Thoracic aorta (tissue), 2 donors: ENCODE measurements around the gene MID1IP1. TPM values are rescaled to one million over a fixed set of nuclear protein-coding genes. Genes with fewer than 3 reads are reported as not detected.

ENCODE experiments used
- ATAC-seq: fragments of 150-250 bp; one replicate; pipeline ENCODE4 v1.8.0; 2017; ENCODE audit warnings: low read depth; ENCODE audit not compliant: insufficient number of reproducible peaks, low FRiP score
- DNase-seq: peaks from one replicate; pipeline ENCODE4 v3.0.0-alpha.2; 2020; ENCODE audit warnings: low spot score
- H3K27ac ChIP-seq, 2 donors: fragments of 200-600 bp; sonication (generic); 1 replicate in 1 of 2; 2 replicates in 1 of 2; pipeline ENCODE4 v1.5.1; 2016; ENCODE audit warnings: mild to moderate bottlenecking in 2 of 2, moderate library complexity in 2 of 2
- H3K27me3 ChIP-seq: fragments of 200-600 bp; sonication (generic); replicated peaks from 2 replicates; pipeline ENCODE4 v1.6.0; 2016; ENCODE audit warnings: mild to moderate bottlenecking; ENCODE audit not compliant: insufficient read depth
- H3K36me3 ChIP-seq: fragments of 200-600 bp; sonication (generic); one replicate; pipeline ENCODE4 v1.5.1; 2016
- H3K4me1 ChIP-seq, 2 donors: fragments of 200-600 bp; sonication (generic); 1 replicate in 1 of 2; 2 replicates in 1 of 2; pipeline versions ENCODE4 v1.5.1 to v1.6.0; 2016; ENCODE audit warnings: low read depth in 2 of 2, mild to moderate bottlenecking in 1 of 2; ENCODE audit not compliant: control insufficient read depth in 1 of 2
- H3K4me3 ChIP-seq: fragments of 200-600 bp; sonication (generic); 2 replicates; pipeline ENCODE4 v1.5.1; 2016; ENCODE audit warnings: mild to moderate bottlenecking
- H3K9me3 ChIP-seq: fragments of 200-600 bp; sonication (generic); 2 replicates; pipeline ENCODE4 v1.5.1; 2016
- total RNA-seq, 2 donors: library from RNA; depleted of rRNA; stranded (reverse); fragments of >200 nt; gene quantifications; one replicate each; pipeline versions ENCODE4 v1.1.0 to v1.2.3, GENCODE V29; 2016
- TF ChIP-seq, protein P1 (sequence below): fragments of 200-600 bp; sonication (generic); IDR thresholded peaks from one replicate; pipeline ENCODE4 v1.5.1; 2019; ENCODE audit warnings: antibody characterized with exemption

MID1IP1 gene
- total RNA-seq, 2 donors from 2014 or later = 46.3 to 59.2 TPM

DNA sequence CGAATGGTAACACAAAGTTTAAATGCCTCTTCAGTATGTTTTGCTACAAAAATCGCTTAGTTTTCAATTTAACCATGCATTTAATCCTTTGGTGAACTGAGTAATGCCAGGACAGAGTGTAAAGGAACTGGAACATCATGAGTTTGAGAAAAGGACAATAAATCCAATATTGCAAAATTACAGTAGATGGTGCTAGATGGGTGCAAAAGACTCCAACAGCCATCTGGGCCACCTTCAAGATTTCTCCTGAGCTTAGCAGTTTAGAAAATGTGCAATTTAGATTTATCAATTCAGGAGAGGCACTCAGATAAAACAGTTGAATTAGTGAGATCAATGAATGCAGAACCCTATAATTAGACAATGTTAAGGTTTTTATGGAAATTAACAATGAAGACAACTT, 33.2 kb upstream of the MID1IP1 start:
- H3K36me3 ChIP-seq = no peaks in the 10 kb centered on the region
- no peak for ATAC-seq
- TF ChIP-seq, protein P1, sequence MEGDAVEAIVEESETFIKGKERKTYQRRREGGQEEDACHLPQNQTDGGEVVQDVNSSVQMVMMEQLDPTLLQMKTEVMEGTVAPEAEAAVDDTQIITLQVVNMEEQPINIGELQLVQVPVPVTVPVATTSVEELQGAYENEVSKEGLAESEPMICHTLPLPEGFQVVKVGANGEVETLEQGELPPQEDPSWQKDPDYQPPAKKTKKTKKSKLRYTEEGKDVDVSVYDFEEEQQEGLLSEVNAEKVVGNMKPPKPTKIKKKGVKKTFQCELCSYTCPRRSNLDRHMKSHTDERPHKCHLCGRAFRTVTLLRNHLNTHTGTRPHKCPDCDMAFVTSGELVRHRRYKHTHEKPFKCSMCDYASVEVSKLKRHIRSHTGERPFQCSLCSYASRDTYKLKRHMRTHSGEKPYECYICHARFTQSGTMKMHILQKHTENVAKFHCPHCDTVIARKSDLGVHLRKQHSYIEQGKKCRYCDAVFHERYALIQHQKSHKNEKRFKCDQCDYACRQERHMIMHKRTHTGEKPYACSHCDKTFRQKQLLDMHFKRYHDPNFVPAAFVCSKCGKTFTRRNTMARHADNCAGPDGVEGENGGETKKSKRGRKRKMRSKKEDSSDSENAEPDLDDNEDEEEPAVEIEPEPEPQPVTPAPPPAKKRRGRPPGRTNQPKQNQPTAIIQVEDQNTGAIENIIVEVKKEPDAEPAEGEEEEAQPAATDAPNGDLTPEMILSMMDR = peak; percentile 28

DNA sequence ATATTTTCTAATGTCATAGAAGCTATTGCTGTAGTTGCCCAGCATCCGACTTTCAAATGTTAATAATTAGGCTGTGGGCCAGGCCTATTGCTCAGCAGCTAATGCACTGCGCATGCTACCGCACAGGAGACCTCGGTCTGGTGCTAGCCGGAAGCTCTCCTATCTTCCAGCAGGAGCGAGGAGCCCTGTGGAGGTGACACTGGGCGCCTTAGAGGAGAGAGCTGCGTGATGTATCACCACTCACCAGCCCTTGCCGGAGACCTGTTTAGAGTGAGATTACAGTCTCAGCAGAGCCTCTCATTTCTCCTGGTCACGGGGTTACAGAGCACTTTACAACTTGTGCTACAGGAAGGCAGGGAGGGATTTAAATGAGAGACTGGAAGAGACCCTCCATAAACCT, 31.1 kb upstream of the MID1IP1 start:
- no peak for ATAC-seq

More for the DNA sequence above, 33.2 kb upstream of the MID1IP1 start:
- H3K27ac ChIP-seq = no peak overlapping the region
- no peaks in the 10 kb centered on the region for H3K4me1 ChIP-seq
- H3K9me3 ChIP-seq = no peaks in the 10 kb centered on the region
- no peak overlapping the region for H3K4me3 ChIP-seq
- no peaks in the 10 kb centered on the region for H3K27me3 ChIP-seq
- DNase-seq = no peak

DNA sequence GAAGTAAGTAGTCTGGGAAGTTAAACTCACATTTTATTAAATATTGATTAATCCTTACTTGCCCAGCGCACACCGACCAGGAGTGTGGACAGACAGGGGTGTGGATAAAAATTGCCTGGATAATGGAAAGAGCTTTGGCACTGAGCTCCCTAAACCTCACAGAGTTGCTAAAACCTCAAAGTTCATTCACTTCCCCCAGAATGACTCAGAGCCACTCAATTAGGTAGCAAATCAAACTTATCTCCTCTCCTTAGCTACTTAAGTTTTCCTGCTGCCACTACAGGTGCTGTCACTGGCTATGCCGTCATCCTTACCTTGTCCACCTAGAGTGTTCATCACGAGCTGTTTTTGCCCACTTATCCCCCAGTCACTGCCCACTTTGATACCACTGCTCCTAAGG, 27.0 kb upstream of the MID1IP1 start:
- H3K27ac ChIP-seq = no peak overlapping the region
- DNase-seq (no peak), ATAC-seq (no peak)
- no peak overlapping the region for H3K4me3 ChIP-seq
- no peaks in the 10 kb centered on the region for H3K4me1 ChIP-seq
- TF ChIP-seq, protein P1 = no peak
- no peaks in the 10 kb centered on the region for H3K9me3 ChIP-seq
- no peaks in the 10 kb centered on the region for H3K27me3 ChIP-seq
- no peaks in the 10 kb centered on the region for H3K36me3 ChIP-seq

More for the DNA sequence above, 31.1 kb upstream of the MID1IP1 start:
- no peak overlapping the region for H3K4me3 ChIP-seq
- TF ChIP-seq, protein P1 = no peak
- H3K36me3 ChIP-seq = no peaks in the 10 kb centered on the region
- H3K27me3 ChIP-seq = no peaks in the 10 kb centered on the region
- H3K4me1 ChIP-seq = no peaks in the 10 kb centered on the region
- DNase-seq = no peak
- H3K9me3 ChIP-seq = no peaks in the 10 kb centered on the region
- no peak overlapping the region for H3K27ac ChIP-seq

DNA sequence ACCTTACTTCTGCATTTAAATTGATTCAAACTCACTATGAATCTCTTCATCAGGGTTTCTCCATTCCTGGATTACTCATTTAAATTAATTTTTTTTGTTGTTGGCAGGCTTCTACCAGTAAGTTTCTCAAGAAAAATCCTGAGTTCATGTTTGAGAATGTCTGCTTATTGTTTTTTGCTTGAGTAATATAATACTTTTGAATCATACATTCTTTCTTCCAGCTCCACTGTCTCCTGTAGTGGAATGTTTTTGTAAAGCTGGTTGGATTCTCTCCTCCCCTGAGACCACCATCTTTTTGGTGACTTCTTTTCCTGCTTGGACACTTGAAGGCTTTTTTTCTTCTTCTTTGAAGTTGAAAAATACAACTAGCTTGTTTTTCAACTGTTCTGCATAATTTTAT, 4.3 kb upstream of the MID1IP1 start:
- Histone ChIP-seq H3K27ac (no peak overlapping the region), H3K9me3 (no peaks in the 10 kb centered on the region), H3K36me3 (no peaks in the 10 kb centered on the region), H3K4me1 (peaks cover 0 to 4% of the 10 kb centered on the region in 2 donors), H3K4me3 (no peak overlapping the region), H3K27me3 (no peaks in the 10 kb centered on the region)
- no peak for DNase-seq
- TF ChIP-seq, protein P1 = no peak
- ATAC-seq = no peak

DNA sequence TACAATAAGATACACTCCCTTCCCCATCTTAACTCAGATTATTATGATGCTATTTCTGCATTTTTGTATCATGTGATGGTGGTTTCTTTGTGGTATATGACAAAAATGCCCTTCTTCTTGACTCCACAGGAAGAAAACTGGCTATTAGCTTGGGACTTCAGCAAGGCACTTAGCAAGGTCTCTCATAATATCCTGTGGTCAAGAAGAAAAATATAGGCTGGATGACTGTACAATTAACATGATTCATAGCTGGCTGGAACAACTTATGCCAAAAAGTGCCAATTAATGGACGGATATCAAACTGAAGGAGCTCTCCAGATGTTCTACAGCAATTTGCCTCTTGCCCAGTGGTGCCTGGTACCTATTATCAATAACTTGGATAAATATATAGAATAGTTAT, 2.3 kb upstream of the MID1IP1 start:
- Histone ChIP-seq H3K27ac (no peak overlapping the region), H3K4me1 (peaks cover 2 to 4% of the 10 kb centered on the region in 2 donors), H3K9me3 (no peaks in the 10 kb centered on the region), H3K27me3 (no peaks in the 10 kb centered on the region), H3K4me3 (no peak overlapping the region), H3K36me3 (no peaks in the 10 kb centered on the region)
- TF ChIP-seq, protein P1 = no peak
- ATAC-seq = no peak
- no peak for DNase-seq
